GM18505 (cell line): Measurements from ENCODE around the gene IL17RC.

Source experiments
- ATAC-seq: cut with Tn5 transposase; IDR thresholded peaks from one replicate; pipeline ENCODE4 v1.9.1; 2021; ENCODE audit not compliant: unreplicated experiment
- POLR2A ChIP-seq: IDR thresholded peaks from 4 replicates; pipeline ENCODE4 v1.6.1; 2011; ENCODE audit warnings: borderline replicate concordance; ENCODE audit not compliant: insufficient read depth, insufficient read length; ENCODE audit errors: extremely low read depth

IL17RC gene

GRCh38 chr3:9951962-9952805 is 35.3 kb downstream of the IL17RC start, which contains the start of gene PRRT3:
Gene PRRT3, minus strand, starts transcription at chr3:9952408. Its CDS starts 2,293 bp downstream, at chr3:9950115.
- ATAC-seq = peak; percentile 69

DNA sequence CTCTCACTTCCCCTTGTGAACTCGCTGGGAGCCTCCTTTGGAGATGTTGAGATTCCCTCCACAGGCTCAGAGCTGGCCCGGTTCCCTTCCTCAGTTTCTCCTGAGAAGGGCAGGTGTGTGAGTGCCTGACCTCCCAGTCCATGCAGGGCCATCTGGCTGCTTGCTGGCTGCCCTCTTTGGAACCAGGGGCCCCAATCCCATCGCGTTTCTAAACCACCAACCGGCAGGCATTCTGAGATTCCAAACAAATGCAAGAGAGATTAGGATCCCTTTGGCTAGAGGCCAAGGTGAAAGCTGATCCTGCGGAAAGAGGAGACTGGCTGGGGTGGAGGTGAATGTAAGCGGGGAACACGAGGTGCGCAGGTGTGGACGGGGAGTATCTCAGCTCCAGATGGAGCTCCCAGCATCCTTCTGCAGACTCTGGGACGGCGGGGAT is 38.2 kb downstream of the IL17RC start:
- TF ChIP-seq POLR2A = no peak
- no peak for ATAC-seq

More at GRCh38 chr3:9951962-9952805, 35.3 kb downstream of the IL17RC start, which contains the start of gene PRRT3:
- TF ChIP-seq POLR2A = no peak

DNA sequence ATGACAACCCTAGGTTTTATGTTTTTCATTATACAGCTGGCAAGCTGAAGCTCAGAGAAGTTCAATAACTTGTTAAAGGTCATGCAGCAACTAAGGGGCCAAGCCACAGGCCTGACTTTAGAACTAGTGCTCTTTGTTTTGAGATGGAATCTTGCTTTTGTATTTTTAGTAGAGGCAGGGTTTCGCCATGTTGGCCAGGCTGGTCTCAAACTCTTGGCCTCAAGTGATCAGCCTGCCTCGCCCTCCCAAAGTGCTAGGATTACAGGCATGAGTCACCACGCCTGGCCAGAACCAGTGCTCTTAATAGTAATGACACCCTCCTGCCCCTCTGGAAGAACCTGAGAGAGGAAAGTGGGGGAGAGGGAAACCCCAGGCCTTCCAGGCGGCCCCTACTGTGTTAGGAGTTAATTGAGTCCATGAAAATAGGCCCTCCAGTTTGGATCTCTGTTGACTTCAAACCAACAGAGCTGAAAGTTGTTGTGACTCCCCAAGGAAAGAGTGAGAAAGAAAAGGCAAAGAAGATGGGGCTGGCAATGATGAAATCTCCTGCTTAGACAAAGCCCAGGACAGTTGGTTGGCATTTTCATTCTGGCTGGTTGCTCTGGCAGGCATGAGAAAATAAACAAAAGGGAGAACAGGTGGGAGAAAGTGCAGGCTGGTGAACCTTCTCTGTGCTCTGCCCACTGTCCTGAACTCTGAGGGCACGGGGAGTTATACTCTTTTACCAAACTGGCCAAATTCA is 38.9 kb downstream of the IL17RC start:
- no peak for TF ChIP-seq POLR2A
- no peak for ATAC-seq

DNA sequence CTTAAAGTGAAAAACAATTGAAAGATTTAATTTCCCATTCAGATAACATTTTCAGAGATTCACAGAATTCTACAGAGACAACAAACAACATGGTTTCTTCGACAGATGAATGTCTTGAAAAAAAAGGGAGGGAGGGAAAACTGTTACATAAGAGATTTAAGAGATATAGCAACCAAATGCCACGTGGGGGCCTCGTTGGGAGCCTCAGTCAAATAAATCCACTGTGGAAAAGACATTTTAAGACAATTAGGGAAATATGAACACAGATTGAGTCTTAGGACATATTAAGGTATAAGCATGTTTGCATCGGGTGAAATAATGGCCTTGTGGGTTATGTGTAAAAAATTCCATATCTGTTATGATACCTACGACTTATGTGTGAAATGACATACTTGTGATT is 40.3 kb downstream of the IL17RC start:
- no peak for ATAC-seq
- TF ChIP-seq POLR2A = no peak

DNA sequence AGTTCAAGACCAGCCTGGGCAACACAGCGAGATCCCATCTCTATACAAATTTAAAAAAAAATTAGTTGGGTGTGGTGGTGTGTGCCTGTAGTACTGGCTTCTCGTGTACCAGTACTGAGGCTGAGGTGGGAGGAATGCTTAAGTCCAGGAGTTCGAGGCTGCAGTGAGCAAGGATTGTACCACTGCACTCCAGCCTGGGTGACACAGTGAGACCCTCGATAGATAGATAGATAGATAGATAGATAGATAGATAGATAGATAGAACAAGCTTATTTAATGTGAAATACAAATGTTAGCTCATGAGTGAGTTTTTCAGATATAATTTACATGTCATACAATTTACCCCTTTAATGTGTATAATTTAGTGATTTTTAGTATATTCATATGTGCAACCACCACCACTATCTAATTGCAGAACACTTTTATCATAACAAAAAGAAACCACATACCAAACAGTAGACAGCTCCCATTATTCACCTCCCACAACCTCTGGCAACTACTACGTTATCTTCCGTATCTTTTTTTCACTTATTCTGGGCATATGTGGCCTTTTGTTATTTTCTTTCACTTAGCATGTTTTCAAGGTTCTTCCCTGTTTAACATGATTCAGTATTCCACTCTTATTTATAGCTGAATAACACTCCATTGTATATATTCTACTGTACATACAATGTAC is 48.4 kb downstream of the IL17RC start:
- no peak for TF ChIP-seq POLR2A
- no peak for ATAC-seq

- no peak for ATAC-seq
- no peak for TF ChIP-seq POLR2A
Observed at GRCh38 chr3:9966841-9967240, 49.9 kb downstream of the IL17RC start.

DNA sequence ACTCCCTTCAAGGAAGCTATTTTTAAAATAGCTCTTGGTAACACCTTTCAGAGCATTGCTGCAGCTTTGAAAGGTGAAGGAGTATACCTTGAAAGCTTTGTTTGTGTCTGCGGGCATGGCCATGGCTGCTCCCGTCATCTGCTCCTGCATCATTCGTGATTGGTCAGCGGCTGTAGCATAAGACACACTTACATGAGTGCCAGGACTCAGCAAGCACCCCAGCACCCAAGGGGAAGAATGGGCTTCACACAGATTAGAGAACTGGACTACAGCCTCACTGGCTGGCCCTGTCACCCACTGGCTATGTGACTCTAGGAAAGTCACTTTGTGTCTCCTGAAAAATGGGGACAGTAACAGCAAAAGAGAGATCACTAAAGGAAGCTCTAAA is 52.7 kb downstream of the IL17RC start:
- no peak for ATAC-seq
- TF ChIP-seq POLR2A = no peak

DNA sequence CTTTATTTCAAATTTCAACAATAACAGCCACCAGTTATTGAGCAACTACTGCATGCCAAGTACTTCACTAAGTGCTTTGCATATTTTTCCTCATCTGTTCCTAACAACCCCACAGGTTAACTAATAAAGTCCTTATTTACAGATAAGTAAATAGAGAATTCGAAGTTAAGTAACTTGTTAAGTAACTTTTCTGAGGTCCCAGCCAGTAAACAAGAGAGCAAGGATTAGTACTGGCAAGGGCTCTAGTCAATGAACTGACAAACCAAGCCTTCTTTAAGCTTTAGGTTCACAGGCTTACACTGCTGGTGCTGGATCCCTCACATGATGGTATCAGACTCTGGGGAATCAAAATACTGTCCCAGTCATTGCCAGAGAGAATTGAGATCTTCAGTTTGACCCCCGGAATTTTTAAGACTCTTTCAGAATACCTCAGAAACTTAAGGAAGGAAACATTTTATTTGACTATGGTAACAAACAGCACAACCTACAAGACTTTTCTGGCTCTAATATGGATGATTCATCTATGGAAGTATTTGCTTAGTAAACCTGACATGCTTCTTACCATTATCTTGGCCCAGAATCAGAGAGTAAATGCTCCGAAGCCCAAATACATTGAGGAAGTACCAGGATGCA is 53.2 kb downstream of the IL17RC start:
- no peak for ATAC-seq
- no peak for TF ChIP-seq POLR2A

DNA sequence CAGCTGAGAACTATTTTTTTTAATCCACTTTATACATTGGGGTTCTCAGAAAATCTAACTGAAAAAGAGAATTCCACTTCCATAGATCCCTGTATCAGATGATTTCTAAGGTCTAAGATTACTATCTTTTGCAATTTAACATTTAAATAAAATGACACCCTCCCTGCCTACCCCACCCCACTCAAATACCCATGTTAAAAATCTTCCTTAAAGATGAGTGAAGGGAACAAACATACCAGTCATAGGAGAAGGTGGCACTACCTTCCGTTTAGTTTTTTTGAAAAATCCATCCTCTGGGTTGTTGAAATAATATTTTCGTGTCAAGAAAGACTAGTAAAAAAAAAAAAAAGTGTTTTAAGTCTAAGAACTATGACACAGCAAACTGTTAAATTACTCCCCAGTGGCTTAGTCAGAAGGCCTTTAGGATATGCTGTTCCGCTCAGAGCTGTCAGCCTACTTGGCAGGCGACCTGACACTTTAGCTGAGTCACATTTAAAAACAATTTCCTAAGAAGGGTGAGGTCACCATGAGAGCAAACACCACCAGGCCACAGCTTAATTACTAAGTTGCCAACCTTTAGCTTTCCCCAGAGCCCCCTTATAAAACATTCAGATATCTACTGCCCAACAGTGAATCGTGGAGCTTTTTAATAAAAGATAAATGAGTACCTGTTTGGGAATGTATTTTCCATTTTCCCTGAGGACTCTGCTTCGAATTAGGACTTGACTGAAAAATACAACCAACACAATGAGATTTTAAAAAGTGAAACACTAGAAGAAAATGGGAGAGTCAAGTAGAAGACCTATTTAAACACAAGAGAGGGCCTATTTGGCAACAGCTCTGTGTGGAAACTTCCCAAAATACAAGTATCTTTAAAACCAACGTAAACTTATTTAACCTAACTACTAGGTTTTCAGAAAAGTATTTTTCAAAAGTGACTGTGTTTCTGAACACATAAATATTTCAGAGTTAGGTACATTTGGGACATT is 60.1 kb downstream of the IL17RC start:
- ATAC-seq = no peak
- TF ChIP-seq POLR2A = no peak

DNA sequence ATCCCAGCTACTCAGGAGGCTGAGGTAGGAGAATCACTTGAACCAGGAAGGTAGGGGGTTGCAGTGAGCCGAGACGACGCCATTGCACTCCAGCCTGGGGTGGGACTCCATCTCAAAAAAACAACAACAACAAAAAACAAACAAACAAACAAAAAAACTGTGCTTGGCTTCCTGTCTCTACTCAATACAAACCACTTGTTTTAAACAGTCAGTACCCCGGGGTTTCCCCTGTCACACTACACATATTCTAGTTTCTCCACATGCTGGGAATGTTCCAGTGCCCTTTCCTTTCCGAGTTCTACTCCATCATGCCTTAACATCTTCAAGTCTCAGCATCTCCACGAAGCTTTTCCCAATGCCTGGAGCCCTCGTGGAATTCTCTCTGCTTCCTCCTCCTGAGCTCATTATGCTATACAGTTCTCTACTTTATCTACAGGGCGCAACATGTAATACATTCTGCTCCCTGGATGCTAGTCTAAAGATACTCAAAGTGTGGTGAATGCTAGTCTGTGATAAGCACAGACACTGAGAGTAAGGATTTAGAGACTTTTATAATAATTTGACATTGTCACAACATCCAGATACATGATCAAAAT is 61.9 kb downstream of the IL17RC start:
- no peak for ATAC-seq
- TF ChIP-seq POLR2A = no peak

DNA sequence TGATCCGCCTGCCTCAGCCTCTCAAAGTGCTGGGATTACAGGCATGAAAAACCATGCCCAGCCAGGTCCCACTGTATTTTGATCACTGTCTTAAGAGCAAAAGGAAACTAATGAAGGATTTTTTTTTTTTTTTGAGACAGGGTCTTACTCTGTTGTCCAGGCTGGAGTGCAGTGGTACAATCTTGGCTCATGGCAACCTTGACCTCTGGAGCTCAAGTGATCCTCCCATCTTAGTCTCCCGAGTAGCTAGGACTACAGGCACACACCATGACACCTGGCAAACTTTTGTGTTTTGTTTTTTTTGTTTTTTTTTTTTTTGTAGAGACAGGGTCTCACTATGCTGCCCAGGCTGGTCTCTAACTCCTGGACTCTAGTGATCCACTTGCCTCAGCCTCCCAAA is 63.4 kb downstream of the IL17RC start:
- ATAC-seq = no peak

More for the DNA sequence above, 63.4 kb downstream of the IL17RC start:
- TF ChIP-seq POLR2A = no peak
